GM21390 (cell line): Measurements from ENCODE around the gene PSME1.
A peak's percentile ranks its signal among the peaks of the same experiment; 100 is the strongest.

Experiments
- ATAC-seq: cut with Tn5 transposase; IDR thresholded peaks from one replicate; pipeline ENCODE4 v1.9.1; 2021; ENCODE audit not compliant: unreplicated experiment

The PSME1 gene

DNA sequence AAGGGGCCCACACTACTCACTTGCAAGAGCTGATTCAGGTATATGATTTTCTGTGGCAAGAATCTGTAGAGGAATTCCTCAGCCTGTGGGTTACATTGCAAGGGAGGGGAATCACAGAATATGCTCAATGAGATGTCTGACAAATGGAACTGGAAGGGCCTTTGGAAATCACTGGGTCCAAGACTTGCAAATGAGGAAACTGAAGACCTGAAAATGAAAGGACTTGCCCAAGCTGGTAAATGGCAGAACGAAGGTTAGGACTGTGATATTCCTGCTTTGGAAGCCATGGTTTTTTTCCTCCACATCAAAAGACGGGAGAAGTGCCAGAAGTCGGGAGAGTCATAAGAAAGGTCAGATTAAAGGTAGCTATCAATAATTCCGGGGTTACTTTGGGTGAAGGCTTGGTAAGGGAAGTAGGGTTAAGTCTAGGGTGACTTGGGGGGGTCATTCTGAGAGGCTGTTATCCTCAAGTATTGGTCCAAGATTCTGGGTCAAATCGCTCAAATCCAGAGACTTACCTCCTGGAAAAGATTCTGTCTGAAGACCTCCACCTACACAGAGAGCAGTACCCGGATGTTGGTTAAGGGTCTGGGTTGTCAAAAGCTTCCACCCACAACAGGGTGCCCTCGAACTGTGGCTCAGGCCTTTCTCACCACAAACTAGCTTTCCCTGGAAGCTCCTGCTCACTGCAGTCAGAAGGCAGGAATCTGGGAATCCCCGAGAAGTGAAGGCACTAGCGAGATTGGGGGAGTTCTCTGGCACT lies 9.9 kb downstream of the PSME1 start:
- ATAC-seq = no peak

DNA sequence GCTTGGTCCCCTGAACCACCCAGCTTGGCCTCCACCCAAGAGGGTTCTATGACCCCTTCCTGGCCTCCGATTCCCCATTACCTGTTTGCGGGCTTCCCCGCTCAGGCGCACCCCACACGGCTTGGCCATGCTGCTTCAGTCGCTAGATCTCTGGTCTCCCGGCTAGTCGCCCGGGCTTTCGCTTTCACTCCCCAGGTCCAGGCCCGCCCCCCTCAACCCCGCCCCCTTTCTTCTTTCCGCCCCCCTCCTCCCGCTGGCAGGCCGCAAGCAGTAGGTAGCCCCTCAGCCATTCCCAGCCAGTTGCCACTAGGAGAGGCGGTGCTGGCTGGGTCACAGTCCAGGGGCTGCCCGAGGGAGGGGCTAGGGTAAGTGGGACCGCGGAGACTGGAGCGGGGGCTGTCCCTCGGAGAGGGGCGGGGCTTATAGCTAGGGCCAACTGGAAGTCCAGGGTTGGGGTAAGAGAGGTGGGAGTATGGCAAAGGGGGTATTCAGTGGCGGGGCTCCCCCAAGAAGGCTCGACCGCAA lies 10.5 kb downstream of the PSME1 start, which contains the start of gene PSME2:
Gene PSME2, minus strand, starts transcription at position 158 of the 525 bp plus-strand sequence. Its CDS starts 29 bp downstream, at position 129.
- ATAC-seq = peak; percentile 56

DNA sequence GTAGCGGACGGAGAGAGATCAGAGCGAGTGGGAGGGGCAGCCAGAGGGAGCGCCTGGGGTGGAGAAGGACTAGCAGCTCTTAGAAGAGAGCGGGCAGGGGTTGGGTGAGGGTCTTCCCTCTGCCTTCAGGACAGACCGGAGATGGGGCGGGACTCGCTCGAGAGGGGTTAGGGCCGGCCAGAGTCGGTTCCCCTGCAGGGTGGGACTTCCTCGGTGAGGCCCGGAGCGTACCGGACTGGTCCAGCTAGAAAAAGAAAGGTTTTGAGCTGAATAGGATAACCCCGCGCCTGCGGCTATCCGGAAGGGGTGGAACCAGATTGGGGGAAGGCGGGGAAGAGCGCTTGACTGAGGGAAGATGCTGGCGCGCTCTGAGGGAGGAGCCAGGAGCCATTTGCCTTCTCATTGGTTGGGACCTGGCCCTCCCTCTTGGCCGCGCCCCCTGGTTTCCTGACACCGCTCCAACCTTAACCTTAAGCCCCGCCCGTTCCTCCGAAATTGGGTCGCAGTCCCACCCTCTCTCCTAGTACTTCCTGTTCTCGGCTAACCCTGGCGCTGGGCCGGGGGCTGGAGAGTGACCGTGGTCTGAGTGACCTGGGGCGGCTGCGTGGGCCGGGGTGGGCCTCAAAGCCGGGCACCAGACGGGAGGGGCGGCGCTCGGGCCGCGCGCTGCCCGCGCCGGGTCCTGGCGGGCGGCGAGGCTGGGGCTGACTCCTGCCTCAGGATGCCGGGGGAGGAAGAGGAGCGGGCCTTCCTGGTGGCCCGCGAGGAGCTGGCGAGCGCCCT lies 11.2 kb downstream of the PSME1 start, which contains the start of gene RNF31:
Gene RNF31, plus strand, starts transcription at position 521 of the 783 bp plus-strand sequence. Its CDS starts 201 bp downstream, at position 722.
- ATAC-seq = peak; percentile 82

DNA sequence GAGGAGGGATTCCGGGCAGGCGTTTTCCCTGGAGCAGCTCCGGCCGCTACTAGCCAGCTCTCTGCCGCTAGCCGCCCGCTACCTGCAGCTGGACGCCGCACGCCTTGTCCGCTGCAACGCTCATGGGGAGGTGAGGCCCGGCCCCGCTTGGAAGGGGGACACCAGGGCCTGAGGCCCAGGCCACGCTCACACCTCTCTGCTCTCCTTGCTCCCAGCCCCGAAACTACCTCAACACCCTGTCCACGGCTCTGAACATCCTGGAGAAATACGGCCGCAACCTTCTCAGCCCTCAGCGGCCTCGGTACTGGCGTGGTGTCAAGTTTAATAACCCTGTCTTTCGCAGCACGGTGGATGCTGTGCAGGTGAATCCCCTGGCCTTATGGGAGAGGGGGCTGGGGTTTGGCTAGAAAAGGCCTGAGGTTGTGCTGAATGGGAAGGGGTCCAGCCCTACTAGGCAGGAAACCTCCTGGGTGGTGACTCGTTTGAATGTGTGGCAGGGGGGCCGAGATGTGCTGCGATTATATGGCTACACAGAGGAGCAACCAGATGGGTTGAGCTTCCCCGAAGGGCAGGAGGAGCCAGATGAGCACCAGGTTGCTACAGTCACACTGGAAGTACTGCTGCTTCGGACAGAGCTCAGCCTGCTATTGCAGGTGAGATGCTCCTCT lies 11.9 kb downstream of the PSME1 start:
- ATAC-seq = no peak

DNA sequence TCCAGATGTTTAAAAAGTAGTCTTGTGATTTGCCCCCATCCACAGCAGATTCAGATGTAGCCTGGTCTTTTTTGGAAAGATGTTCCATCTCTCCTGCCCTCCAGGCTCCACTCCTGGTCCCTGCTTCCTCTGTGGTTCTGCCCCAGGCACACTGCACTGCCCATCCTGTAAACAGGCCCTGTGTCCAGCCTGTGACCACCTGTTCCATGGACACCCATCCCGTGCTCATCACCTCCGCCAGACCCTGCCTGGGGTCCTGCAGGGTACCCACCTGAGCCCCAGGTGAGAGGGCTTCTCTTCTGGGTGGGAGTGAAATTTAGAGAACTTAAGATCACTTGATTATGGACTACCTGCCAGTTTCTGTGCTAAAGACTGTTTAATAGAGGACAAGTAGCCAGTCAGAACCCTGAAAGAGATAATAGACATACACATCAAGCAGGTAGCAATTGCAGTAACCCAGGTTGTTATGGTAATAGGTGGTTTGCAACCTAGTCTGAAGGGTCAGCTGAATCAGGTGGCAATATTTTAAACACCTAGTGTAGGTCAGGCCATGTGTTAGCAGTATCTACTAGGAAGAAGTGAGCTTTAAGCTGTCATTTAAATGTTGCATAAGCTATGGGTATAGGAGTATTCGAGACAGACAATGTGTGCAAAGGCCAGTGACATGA lies 13.4 kb downstream of the PSME1 start:
- ATAC-seq = no peak

DNA sequence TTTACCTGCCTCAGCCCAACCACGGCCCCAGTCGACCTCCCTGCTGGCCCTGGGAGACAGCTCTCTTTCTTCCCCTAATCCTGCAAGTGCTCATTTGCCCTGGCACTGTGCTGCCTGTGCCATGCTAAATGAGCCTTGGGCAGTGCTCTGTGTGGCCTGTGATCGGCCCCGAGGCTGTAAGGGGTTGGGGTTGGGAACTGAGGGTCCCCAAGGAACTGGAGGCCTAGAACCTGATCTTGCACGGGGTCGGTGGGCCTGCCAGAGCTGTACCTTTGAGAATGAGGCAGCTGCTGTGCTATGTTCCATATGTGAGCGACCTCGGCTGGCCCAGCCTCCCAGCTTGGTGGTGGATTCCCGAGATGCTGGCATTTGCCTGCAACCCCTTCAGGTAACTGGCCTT lies 14.1 kb downstream of the PSME1 start:
- no peak for ATAC-seq

DNA sequence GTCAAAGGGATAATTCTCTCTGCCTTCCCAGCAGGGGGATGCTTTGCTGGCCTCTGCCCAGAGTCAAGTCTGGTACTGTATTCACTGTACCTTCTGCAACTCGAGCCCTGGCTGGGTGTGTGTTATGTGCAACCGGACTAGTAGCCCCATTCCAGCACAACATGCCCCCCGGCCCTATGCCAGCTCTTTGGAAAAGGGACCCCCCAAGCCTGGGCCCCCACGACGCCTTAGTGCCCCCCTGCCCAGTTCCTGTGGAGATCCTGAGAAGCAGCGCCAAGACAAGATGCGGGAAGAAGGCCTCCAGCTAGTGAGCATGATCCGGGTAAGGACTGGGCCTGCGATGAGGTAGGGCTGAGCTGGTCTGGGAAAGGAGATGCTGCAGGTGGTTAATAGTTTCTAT lies 14.6 kb downstream of the PSME1 start:
- ATAC-seq = no peak

DNA sequence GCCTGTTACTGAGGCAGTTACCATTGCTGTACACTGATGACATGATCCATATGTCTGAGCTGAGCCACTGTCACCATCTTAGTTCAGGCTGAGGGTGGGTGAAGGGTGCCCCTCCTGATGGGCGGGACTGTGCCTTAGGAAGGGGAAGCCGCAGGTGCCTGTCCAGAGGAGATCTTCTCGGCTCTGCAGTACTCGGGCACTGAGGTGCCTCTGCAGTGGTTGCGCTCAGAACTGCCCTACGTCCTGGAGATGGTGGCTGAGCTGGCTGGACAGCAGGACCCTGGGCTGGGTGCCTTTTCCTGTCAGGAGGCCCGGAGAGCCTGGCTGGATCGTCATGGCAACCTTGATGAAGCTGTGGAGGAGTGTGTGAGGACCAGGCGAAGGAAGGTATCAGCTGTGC lies 15.0 kb downstream of the PSME1 start:
- ATAC-seq = no peak

DNA sequence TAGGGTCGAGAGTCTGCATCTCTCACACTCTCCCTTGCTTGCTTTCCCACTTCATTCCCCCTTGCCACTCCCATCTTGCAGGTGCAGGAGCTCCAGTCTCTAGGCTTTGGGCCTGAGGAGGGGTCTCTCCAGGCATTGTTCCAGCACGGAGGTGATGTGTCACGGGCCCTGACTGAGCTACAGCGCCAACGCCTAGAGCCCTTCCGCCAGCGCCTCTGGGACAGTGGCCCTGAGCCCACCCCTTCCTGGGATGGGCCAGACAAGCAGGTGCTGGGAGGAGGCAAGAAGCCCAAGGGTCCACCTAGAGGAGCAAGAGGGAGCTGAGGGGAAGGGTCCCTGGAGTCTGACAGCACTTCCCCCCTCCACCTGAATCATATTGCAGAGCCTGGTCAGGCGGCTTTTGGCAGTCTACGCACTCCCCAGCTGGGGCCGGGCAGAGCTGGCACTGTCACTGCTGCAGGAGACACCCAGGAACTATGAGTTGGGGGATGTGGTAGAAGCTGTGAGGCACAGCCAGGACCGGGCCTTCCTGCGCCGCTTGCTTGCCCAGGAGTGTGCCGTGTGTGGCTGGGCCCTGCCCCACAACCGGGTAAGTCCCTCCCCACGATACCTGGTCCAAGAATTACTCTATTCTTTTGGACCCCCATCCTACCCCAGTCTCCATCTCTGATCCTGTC lies 15.5 kb downstream of the PSME1 start:
- ATAC-seq = no peak

DNA sequence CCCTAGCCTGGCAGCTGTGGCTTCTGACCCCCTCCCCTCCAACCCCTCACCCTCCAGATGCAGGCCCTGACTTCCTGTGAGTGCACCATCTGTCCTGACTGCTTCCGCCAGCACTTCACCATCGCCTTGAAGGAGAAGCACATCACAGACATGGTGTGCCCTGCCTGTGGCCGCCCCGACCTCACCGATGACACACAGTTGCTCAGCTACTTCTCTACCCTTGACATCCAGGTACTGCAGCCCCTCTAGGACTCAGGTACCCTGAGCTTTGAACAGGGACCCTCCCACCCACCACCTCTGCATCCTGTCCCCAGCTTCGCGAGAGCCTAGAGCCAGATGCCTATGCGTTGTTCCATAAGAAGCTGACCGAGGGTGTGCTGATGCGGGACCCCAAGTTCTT lies 19.1 kb downstream of the PSME1 start:
- no peak for ATAC-seq

DNA sequence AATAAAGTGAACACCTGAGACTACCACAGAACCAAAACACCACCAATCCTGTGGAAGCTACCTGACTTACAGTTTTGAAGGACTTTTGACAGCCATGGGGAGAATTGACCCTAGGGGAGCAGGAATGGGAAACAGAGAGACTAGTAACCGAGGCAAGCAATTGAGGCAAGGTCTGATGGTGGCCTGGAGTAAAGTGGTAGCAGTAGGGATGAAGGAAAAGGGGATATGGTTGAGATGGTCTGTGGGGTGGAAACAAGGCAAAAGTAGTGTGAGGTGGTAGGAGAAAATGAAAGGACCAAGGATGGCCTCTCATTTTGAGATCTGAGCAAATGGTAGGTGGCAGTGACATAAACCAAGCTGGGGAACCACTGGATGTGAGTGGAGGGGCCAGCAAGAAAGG lies 20.8 kb downstream of the PSME1 start:
- ATAC-seq = no peak

DNA sequence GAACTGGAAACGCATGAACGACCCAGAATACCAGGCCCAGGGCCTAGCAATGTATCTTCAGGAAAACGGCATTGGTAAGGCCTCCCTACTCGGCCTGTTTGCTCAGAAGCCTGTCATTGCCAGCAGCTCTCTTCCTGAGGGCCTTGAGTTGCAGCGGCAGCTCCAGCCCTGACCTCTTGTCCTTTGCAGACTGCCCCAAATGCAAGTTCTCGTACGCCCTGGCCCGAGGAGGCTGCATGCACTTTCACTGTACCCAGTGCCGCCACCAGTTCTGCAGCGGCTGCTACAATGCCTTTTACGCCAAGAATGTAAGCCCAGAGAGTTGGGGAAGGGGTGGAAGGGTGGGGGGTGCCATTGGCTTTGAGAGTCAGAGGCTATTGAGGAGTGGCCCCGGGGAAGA lies 21.3 kb downstream of the PSME1 start:
- ATAC-seq = no peak

DNA sequence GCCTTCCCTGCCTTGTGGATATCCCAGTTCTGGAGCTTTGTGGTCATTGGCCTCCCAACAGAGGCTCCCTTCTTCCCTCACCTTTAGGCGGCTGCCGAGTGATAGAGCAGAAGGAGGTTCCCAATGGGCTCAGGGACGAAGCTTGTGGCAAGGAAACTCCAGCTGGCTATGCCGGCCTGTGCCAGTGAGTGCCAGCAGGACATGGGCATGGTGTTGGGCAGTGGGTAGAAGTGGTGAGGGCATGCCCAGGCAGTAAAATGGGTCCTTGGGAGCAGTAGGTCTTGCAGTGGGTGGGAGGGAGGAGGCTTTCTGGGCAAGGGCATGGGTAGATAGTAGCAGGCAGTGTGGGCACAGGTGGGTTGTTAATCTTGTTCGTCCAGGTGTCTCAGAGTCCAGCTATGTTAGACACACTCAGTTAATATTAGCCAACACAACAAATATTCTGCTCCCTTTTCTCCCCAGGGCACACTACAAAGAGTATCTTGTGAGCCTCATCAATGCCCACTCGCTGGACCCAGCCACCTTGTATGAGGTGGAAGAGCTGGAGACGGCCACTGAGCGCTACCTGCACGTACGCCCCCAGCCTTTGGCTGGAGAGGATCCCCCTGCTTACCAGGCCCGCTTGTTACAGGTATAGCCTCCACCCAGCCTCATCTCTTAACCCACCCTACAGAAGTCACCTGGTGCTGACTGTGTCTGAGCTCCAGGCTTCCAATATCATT lies 23.9 kb downstream of the PSME1 start:
- no peak for ATAC-seq

DNA sequence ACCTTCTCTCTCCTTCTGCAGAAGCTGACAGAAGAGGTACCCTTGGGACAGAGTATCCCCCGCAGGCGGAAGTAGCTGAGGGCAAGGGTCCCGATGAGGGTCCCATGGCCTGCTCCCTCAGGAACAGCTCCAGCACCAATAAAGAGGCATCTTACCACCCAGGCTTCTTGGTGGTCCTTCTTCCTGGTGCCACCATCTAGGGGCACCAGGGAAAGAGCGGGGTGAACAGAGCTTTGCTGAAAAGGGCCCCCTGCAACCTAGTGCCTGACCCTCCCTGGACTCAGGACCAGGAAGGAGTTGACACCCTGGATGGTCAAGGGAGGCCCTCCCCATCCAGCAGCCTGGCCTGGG lies 24.5 kb downstream of the PSME1 start:
- no peak for ATAC-seq

DNA sequence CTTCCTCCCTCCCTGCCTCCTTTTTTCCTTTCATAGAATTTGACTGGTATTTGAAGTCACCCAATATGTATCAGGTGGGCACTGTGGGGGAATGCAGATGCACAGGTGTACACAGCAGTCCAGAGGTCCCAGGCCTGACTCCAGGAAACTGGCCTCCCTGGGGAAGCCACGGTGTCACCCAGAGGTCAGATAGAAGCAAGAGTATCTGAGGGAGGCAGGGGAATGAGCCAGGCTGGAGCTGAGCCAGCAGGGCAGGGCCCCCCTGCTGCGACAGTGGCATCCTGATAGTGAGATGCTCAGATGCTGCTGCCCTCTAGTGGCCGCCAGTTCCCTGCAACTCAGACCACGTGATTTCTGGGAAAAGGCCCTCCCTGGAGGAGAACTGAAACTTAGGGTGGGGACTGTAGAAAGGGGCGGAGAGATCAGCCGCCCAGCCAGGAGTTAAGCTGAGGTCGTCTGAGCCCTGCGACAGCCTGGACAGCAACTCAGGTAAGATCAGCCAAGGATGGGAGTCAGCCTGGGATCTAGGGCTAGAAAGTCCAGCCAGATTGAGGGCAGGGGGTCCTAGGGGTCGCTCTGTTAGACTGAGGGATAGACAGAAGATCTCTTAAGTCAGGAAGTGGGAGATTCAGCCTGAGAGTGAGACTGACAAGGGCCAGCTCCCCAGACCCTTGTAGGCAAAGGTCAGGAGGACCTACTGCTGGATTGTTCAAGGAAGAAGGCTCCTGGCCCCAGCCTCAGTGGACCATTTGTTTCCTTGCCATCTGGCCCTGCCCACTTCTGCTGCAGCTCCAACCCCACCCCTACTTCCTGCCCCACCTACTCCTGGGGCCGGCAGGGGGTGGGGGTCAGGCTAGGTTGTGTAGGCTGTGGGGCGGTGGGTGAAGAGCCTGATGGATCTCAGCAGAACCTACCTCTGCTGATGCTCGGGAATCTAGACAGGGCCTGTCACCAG lies 25.1 kb downstream of the PSME1 start, which contains the start of gene IRF9:
Gene IRF9, plus strand, starts transcription at position 416 of the 955 bp plus-strand sequence. CDS start 880 bp downstream, outside the sequence.
- peak; percentile 79 for ATAC-seq

DNA sequence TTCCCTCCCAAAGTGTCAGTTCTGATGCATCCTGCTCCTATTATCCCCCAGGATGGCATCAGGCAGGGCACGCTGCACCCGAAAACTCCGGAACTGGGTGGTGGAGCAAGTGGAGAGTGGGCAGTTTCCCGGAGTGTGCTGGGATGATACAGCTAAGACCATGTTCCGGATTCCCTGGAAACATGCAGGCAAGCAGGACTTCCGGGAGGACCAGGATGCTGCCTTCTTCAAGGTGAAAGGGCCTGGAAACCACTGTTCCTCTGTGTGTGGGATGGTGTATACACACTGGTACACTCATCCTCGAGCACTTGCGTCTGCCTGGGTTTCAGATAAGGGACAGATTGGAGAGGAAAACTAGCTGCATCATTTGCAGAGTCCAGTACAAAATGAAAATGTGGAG lies 26.1 kb downstream of the PSME1 start:
- ATAC-seq = no peak

DNA sequence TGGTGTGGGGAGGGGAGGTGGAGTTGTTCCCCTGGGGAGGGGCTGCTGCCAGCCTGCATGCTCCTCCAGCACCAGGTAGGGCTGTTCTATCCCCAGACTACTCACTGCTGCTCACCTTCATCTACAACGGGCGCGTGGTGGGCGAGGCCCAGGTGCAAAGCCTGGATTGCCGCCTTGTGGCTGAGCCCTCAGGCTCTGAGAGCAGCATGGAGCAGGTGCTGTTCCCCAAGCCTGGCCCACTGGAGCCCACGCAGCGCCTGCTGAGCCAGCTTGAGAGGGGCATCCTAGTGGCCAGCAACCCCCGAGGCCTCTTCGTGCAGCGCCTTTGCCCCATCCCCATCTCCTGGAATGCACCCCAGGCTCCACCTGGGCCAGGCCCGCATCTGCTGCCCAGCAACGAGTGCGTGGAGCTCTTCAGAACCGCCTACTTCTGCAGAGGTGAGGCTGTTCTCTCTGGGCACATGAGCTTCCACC lies 28.6 kb downstream of the PSME1 start:
- no peak for ATAC-seq

DNA sequence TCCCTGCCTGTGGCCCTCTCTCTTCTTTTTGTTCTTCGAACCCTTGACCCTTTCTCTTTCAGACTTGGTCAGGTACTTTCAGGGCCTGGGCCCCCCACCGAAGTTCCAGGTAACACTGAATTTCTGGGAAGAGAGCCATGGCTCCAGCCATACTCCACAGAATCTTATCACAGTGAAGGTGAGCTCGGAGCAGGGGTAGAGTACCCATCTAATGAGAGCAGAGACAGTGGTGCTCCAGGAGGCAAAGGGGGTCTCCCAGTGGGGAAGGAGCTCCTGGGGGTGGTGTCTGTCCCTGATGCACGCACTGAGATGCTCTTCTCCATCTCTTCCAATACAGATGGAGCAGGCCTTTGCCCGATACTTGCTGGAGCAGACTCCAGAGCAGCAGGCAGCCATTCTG lies 29.8 kb downstream of the PSME1 start:
- ATAC-seq = no peak
